Stimulated activated CD8-positive, alpha-beta memory T cell treated with anti-CD3 and anti-CD28 coated beads, Interleukin-4, amount 100 ng/mL, for 48 hours (primary cell): ENCODE measurements around the gene TMEM126A.

Experiments
- DNase-seq: peaks from one replicate; pipeline ENCODE4 v3.0.0-alpha.2; 2020

The TMEM126A gene

GRCh38 chr11:85698195-85698594 lies 50.4 kb downstream of the TMEM126A start:
- DNase-seq, result no peak

DNA sequence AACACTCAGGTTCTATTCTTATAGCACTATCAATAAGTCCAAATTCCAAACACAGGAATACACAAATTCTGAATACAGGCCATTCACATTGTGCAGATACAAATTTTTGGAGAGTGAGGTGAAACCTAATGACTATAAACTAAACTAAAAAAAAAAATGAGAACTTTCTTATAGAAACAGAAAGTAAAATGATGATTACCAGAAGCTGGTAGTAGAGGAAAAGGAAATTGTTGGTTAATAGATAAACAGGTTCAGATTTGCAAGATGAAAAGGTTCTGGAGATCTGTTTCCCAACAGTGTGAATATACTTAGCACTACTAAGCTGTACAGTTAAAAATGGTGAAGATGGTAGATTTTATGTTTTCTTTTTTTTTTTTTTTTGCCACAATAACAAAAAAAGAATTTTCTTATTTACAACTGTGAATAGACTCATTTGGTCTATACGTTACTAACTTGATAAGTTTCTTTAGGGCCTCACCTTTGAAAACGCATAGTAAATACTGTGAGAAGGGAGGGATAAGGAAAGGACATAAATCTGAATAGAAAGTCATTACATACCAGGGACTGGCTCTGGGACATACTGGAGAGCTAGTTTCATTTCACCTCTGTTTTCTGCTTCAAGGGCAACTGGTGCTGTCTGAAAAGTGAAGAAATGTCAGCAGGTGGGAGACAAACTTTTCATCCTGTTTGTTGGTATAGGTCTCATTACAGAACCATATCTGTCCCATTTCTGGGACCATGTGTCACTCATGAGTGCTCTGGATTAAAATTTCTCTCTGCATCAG lies 52.4 kb downstream of the TMEM126A start:
- no peak for DNase-seq

DNA sequence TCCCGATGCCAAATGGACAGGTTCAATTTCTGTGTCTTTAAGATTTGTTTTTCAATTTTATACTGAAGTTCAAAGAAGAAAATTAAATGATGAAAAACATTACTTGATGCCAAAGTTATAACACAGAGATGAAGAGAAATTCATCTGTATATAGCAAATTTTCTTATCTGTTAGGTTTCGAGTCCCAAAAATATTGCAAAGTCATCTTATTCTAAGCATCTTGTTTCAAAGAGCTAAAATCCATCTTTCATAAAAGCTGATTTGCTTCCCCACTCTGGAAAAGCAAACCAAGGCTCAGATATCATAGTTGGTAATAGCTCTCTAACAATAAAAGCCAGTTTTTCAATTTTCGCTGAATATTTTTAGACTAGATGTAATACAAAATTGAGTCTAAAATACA lies 57.2 kb downstream of the TMEM126A start:
- DNase-seq, result no peak

- DNase-seq, result no peak
Measured at GRCh38 chr11:85705800-85706199, 58.0 kb downstream of the TMEM126A start.
